ENCODE results near the gene NRXN3.

NRXN3 gene

GRCh38 chr14:79180656-79181055 lies 1010.5 kb downstream of the NRXN3 start:
- DNase-seq, result no peak

DNA sequence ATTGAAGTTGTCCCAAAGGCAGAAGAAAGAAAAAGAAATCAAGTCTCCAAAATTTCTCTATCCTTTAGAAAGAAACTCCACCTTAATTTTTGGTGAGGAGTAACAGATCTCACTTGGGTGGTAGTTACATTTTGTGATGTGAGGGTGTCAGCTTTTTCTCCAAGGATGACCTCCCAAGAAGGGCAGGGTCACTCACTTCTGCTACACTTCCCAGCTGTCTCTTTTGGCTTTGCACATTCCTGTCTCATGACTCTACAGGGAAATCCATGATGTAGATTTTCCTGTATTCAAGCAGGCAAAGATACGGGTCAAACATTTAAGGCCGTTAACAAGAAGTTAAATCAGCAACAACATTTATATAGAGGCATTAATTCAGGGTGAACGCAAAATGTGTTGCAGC lies 1016.4 kb downstream of the NRXN3 start:
- no peak for DNase-seq

DNA sequence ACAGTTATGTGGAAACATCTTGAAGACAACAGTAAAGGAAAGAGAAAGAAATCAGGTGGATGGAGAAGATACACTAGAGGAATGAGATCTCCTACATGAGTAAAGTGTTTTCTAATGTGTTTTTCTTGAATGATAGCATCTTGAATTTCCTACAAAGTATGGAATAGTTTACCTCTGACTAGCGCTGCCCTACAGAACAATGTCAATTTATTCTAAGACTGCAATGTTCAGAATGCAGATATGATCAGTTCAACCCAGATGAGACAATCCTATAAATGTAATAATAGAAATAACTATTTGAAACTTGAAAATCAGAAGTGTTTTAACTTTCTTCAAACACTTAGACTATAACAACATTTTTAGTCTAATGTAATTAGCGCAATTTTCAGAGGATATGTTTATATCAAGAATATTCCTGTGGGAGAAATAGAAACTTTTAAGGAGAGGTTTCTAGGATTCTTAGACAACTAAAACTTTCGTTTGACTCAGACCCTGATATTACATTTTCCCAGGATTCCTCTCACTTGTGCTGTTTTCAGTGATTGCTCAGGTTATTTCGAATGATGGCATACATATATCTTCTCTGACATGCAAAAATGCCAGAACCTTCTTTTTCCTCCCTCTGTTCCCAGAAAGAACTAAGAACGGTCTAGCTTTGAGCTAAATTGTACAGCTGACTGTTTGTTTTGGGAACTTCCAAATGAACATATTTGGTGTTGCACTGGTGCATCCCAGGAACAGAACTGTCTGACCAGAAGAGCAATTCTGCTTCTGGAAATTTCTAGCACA lies 1023.7 kb downstream of the NRXN3 start:
- no peak for DNase-seq

- no peak for DNase-seq
Measured at GRCh38 chr14:79196216-79196615, 1026.0 kb downstream of the NRXN3 start.

DNA sequence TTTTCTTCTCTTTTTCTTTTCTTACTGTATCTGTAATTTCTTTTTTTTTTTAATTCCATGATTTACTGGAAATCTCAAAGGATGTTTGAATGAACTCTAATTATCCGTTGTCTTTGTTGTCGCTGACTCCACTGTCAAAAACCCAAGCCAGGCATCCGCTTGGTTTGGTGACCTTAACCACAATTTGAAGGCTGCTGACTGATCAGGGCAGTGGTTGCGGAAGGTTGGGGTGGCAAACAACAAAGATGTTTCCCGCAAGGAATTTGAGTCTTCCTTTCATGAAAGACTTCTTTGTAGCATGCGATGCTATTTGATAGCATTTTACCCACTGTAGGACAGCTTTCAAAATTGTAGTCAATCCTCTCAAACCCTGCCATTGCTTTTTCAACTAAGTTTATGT lies 1027.3 kb downstream of the NRXN3 start:
- DNase-seq, result no peak

DNA sequence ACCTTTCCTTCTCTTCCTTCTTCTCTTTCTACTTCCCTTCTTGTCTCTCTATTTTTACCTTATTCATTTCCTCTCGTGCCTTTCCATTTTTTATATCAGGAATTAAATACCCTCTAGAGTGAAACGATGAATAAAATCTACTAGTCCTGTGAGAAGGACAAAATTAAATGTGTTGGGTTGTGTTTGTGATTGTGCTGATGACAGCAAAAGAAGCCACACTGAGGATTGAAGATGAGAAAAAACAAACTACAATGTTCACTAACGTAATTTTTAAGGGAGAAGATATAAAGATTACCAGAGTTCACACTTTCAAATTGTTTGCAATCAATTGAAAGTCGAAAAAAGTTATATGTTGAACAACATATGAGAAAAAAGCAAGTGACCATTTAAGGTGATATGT lies 1029.0 kb downstream of the NRXN3 start:
- no peak for DNase-seq

DNA sequence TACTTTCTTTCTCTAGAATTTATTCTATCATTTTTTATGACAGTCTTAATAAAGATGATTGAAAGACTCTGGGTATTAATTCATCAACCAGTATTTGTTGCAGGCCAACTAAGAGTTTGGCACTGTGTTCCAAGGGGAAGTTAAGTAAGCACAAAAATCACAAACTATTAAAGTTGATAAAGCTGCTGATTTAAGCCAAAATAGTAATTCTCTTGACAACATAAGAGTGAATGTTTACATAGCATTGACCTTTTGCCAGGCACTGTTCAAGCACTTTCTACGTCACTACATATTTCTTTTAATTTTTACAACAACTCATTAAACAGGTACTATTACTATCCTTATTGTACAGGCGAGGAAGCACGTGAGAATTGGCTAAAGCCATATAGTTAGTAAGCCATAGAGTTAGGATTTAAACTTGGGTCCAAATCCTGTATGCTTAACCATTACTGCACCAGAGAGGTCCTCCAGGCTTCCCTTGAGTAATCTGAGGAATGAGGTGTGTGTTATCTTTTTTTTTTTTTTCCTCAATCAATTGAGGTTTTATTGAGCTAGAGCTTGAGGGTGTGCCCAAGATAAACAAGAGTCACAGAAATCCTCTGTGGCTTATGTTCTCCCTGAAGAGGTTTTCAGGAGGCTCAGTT lies 1031.5 kb downstream of the NRXN3 start:
- no peak for DNase-seq

DNA sequence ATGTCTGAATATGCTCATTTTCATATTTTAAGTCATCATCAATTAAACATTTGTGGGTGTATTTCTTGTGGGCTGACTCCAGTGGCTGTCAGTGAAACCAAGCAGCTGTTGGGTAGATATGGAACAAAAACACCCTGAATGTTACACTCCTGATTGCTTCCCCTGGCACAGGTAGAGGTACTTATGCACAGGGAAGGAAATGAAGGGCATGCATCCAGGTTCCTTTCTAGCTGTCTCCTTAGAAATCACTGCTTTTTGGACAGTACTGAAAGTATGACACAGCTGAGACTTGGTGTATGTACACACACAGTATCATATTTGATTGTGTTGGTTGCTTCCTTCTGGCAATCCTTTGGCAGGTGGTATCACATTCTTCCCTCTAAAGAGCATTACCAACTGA lies 1034.4 kb downstream of the NRXN3 start:
- no peak for DNase-seq

- no peak for DNase-seq
Measured at GRCh38 chr14:79209418-79209817, 1039.2 kb downstream of the NRXN3 start.

- no peak for DNase-seq
Measured at GRCh38 chr14:79225815-79226214, 1055.6 kb downstream of the NRXN3 start.

DNA sequence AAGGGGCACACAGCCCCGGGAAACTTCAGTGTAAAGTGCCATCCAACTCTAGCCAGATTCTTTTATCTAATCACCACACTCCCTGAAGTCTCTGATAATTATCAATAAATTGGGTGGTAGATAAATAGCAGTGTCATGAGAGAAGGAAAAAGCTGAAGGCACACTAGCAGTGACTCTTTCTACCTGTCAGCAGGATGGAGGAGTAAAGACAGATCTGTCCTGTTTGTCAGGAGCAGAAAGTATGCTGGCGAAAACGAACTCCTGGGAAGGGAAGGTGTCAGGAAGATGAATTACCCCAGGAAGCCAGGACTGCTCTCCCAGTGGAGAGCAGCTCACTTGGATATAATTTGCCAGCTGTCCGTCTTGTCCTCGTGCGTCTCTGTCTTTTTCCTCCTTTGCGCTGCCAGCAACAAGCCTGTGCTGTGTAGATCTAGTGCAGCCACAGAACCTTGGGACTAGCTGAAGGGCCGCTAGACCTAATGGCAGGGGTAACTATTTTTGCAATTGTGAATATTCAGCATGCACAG lies 1059.3 kb downstream of the NRXN3 start:
- no peak for DNase-seq

DNA sequence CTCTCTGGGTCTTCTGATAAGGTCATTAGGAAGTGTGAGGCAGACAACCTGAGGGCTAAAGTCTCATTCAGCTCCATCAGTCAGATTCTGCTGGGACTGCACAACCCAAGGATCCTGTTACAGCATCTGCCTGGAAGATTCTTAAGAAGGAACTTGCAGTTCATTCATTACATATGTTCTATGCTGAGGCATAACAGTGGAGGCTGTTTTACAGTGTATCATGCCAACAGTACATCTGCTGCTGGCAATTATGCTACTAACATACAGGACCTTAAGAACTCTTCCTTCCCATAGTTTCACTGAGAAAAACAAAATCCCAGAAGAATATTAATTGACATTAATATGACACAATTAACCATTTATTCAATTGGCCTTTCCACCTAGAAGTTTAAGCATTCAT lies 1072.5 kb downstream of the NRXN3 start:
- no peak for DNase-seq

- DNase-seq, result no peak
Measured at GRCh38 chr14:79246173-79246572, 1076.0 kb downstream of the NRXN3 start.

GRCh38 chr14:79248126-79248525 lies 1078.0 kb downstream of the NRXN3 start:
- DNase-seq, result no peak

- no peak for DNase-seq
Measured at GRCh38 chr14:79248771-79249170, 1078.6 kb downstream of the NRXN3 start.

DNA sequence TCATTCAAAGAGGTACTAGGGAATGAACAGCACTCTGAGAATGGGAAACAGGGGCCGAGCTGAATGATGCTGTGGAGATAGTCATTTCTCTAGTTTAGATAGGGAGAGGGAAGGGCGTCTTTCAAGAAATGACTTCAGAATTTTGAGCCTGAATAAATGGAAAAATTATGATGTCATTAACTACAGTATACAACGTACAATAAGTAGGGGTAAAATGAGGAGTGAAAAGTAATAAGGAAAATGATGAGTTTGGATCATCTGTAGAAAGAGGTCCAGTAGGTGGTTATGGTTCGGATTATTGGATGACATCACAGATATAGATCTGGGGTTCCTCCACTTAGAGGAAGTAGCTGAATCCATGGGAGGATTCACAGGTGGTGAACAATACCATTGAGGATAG lies 1081.1 kb downstream of the NRXN3 start:
- no peak for DNase-seq

DNA sequence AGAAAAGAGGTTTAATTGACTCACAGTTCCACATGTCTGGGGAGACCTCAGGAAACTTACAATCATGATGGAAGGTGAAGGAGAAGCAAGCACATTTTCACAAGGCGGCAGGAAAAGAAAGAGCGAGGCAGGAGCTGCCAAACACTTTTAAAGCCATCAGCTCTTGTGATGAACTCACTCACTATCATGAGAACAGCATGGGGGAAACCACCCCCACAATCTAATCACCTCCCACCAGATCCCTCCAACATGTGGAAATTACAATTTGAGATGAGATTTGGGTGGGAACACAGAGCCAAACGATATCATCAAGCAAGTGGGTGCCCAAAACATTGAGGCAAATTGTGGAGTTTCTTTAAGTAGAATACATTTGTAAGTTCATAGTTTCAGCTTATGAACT lies 1083.4 kb downstream of the NRXN3 start:
- DNase-seq, result no peak

GRCh38 chr14:79254069-79254775 lies 1084.0 kb downstream of the NRXN3 start:
- no peak for DNase-seq

DNA sequence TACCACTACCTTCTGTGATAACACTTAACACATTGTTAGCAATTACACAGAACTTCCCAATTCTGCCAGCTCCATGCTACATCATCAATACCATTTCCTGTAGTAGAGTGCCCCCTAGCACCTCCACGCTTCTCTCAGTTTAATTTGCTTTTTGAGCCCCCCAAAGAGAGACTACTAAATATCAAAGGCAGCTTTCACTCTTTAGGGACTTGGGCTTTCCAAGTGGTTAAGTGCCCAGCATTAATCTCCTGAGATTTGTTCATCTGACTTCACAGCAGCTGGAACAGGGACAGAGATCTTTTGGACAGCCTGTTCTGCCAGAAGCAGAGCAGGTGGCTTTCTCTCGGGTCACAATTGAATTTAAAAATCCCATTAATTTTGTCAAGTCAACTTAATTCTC lies 1086.2 kb downstream of the NRXN3 start:
- DNase-seq, result no peak

GRCh38 chr14:79260406-79260805 lies 1090.2 kb downstream of the NRXN3 start:
- DNase-seq, result no peak

- no peak for DNase-seq
Measured at GRCh38 chr14:79265366-79265946, 1095.3 kb downstream of the NRXN3 start.

- no peak for DNase-seq
Measured at GRCh38 chr14:79270361-79270760, 1100.2 kb downstream of the NRXN3 start.

- DNase-seq, result no peak
Measured at GRCh38 chr14:79271122-79271521, 1100.9 kb downstream of the NRXN3 start.

All from COR-L47 (cell line).